NK-92 (cell line): ENCODE data around the gene CDKAL1.

Experiments
- DNase-seq: peaks from one replicate; lab custom pipeline; 2025; ENCODE audit not compliant: unreplicated experiment; lab: John Stamatoyannopoulos, UW

Gene CDKAL1

GRCh38 chr6:20868397-20869096, 334.3 kb downstream of the CDKAL1 start:
- no peak for DNase-seq

GRCh38 chr6:20870021-20870420, 335.8 kb downstream of the CDKAL1 start:
- DNase-seq: no peak

- DNase-seq: no peak
Observed at GRCh38 chr6:20870493-20870892, 336.2 kb downstream of the CDKAL1 start.

GRCh38 chr6:20873425-20874190, 339.4 kb downstream of the CDKAL1 start:
- no peak for DNase-seq

GRCh38 chr6:20875369-20875963, 341.2 kb downstream of the CDKAL1 start:
- DNase-seq: no peak

GRCh38 chr6:20876036-20876435, 341.8 kb downstream of the CDKAL1 start:
- no peak for DNase-seq

GRCh38 chr6:20876561-20876960, 342.3 kb downstream of the CDKAL1 start:
- no peak for DNase-seq

- no peak for DNase-seq
Observed at GRCh38 chr6:20877008-20877937, 343.0 kb downstream of the CDKAL1 start.

- DNase-seq: no peak
Observed at GRCh38 chr6:20879121-20879520, 344.9 kb downstream of the CDKAL1 start.

- DNase-seq: no peak
Observed at GRCh38 chr6:20879526-20879925, 345.3 kb downstream of the CDKAL1 start.

- no peak for DNase-seq
Observed at GRCh38 chr6:20881365-20881764, 347.1 kb downstream of the CDKAL1 start.

- DNase-seq: no peak
Observed at GRCh38 chr6:20882014-20882413, 347.8 kb downstream of the CDKAL1 start.

- no peak for DNase-seq
Observed at GRCh38 chr6:20885076-20885475, 350.8 kb downstream of the CDKAL1 start.

- no peak for DNase-seq
Observed at GRCh38 chr6:20891161-20891560, 356.9 kb downstream of the CDKAL1 start.

GRCh38 chr6:20892365-20892764, 358.1 kb downstream of the CDKAL1 start:
- no peak for DNase-seq

- DNase-seq: no peak
Observed at GRCh38 chr6:20893412-20893811, 359.2 kb downstream of the CDKAL1 start.

GRCh38 chr6:20900389-20901160, 366.3 kb downstream of the CDKAL1 start:
- no peak for DNase-seq

- DNase-seq: no peak
Observed at GRCh38 chr6:20905377-20905776, 371.1 kb downstream of the CDKAL1 start.

GRCh38 chr6:20906945-20907344, 372.7 kb downstream of the CDKAL1 start:
- no peak for DNase-seq

GRCh38 chr6:20907486-20908071, 373.3 kb downstream of the CDKAL1 start:
- no peak for DNase-seq
